Measurements from ENCODE around the gene MEN1.

The MEN1 gene

GRCh38 chr11:64810271-64810890 lies at the start of gene MEN1:
MEN1 (minus strand) TSS chr11:64810551; CDS start chr11:64810109, 442 bp downstream.
- DNase-seq, result peak; percentile 79 to 80

- DNase-seq, result peak; percentile 64 to 76
These were observed 49.4 kb upstream of the MEN1 start for GRCh38 chr11:64859542-64860414.

GRCh38 chr11:64858467-64859263 lies 48.3 kb upstream of the MEN1 start:
- DNase-seq, result peak; percentile 61 to 65

- no peak for DNase-seq
These were observed 47.1 kb upstream of the MEN1 start for GRCh38 chr11:64857485-64857884.

GRCh38 chr11:64856382-64857227 lies 46.3 kb upstream of the MEN1 start:
- peak in 1 of 2 donors; percentile 82 for DNase-seq

- DNase-seq, result no peak
These were observed 45.4 kb upstream of the MEN1 start for GRCh38 chr11:64855596-64856304.

- DNase-seq, result peak; percentile 40 to 76
These were observed 44.5 kb upstream of the MEN1 start for GRCh38 chr11:64854534-64855502.

- DNase-seq, result no peak
These were observed 43.8 kb upstream of the MEN1 start for GRCh38 chr11:64854157-64854533.

GRCh38 chr11:64853709-64854108 lies 43.4 kb upstream of the MEN1 start:
- peak in 1 of 2 donors; percentile 49 for DNase-seq

- DNase-seq, result peak in 1 of 2 donors; percentile 58
These were observed 42.6 kb upstream of the MEN1 start for GRCh38 chr11:64852804-64853509.

GRCh38 chr11:64851831-64852351 lies 41.5 kb upstream of the MEN1 start:
- peak in 1 of 2 donors; percentile 71 for DNase-seq

- DNase-seq, result peak; percentile 74 to 81
These were observed 40.7 kb upstream of the MEN1 start for GRCh38 chr11:64850979-64851567.

GRCh38 chr11:64849598-64850356 lies 39.4 kb upstream of the MEN1 start:
- DNase-seq, result no peak

GRCh38 chr11:64848826-64849597 lies 38.7 kb upstream of the MEN1 start:
- peak in 1 of 2 donors; percentile 69 for DNase-seq

- DNase-seq, result no peak
These were observed 38.0 kb upstream of the MEN1 start for GRCh38 chr11:64848214-64848825.

GRCh38 chr11:64846998-64847666 lies 36.8 kb upstream of the MEN1 start:
- peak; percentile 89 to 90 for DNase-seq
